C4-2B (cell line): Measurements from ENCODE around the gene GTSE1.

Experiments
- ZFX ChIP-seq: fragments of 450-650 bp; IDR thresholded peaks from 2 replicates; pipeline ENCODE4 v1.6.1; 2017
- TF ChIP-seq, protein P1 (sequence below): fragments of 450-650 bp; conservative IDR thresholded peaks from 2 replicates; pipeline ENCODE4 v1.5.1; 2017; ENCODE audit warnings: mild to moderate bottlenecking

DNA sequence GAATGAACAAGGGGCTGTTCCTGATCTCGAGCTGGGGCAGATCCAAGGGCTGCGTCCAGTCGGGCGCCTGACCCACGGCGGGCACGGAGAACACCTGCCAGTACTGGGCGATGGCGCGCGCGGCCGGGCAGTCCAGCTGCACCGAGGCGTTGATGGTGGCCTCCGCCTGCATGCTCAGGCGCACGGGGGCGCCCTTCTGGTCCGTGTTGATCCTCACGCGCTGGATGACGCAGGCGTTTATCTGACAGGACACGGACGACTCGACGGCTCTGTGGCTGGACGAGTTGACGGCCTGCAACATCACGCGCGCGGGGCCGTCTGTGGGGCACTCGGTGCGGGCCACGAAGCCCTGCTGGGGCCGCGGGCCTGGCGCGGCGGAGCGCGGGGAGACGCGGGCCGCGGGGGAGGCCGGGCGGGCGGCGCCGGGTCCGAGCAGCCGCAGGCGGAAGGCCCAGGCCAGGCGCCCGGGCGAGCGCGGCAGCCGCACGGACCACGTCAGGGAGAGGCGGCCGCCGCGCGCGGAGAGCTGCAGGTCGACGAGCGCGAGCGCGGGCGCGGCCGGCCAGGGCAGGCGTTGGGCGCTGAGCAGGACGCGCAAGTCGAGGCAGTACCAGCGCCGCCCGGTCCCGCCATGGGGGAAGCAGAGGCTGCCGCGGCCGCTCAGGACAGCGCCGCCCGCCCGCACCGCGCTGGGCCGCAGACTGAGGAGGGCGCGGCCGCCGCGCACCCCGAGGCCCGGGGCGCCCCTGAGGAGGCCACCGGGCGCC lies 34.0 kb upstream of the GTSE1 start:
- TF ChIP-seq, protein P1, sequence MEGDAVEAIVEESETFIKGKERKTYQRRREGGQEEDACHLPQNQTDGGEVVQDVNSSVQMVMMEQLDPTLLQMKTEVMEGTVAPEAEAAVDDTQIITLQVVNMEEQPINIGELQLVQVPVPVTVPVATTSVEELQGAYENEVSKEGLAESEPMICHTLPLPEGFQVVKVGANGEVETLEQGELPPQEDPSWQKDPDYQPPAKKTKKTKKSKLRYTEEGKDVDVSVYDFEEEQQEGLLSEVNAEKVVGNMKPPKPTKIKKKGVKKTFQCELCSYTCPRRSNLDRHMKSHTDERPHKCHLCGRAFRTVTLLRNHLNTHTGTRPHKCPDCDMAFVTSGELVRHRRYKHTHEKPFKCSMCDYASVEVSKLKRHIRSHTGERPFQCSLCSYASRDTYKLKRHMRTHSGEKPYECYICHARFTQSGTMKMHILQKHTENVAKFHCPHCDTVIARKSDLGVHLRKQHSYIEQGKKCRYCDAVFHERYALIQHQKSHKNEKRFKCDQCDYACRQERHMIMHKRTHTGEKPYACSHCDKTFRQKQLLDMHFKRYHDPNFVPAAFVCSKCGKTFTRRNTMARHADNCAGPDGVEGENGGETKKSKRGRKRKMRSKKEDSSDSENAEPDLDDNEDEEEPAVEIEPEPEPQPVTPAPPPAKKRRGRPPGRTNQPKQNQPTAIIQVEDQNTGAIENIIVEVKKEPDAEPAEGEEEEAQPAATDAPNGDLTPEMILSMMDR = no peak
- no peak for TF ChIP-seq ZFX
